SK-N-SH (cell line): ENCODE results near the gene GOLGA6L7. TPM values are rescaled to one million over a fixed set of nuclear protein-coding genes. Genes with fewer than 3 reads are reported as not detected.
"Not testable (repeated sequence)": the region's sequence is repeated elsewhere in the genome, so short reads cannot be mapped to it uniquely, and the experiment has no call there.

Experiments used
- CTCF ChIA-PET: fragments of 300-600, 350-600 bp; formaldehyde crosslinking; extraction: SDS; loops from one replicate; lab custom pipeline; 2021; lab: Yijun Ruan, JAX
- POLR2A ChIA-PET: fragments of 350-600 bp; sonication (Branson Sonifier 250); formaldehyde crosslinking; extraction: SDS; loops from one replicate; lab custom pipeline; 2020; ENCODE audit warnings: antibody characterized with exemption, inconsistent platforms; lab: Yijun Ruan, JAX
- DNase-seq: peaks from one replicate; pipeline ENCODE4 v3.0.0; 2012
- H2AFZ ChIP-seq: fragments of 200-600 bp; sonication (generic); 2 replicates; pipeline ENCODE4 v1.8.1; 2016; ENCODE audit warnings: antibody characterized with exemption, mild to moderate bottlenecking, low read depth
- H3F3A ChIP-seq: fragments of 200-600 bp; sonication (generic); replicated peaks from 2 replicates; pipeline ENCODE3; 2016; ENCODE audit warnings: antibody characterized with exemption, mild to moderate bottlenecking; ENCODE audit not compliant: insufficient read depth
- H3K27ac ChIP-seq, 2 experiments: fragments of 200-500 bp in 1 of 2; fragments of 200-600 bp in 1 of 2; sonication (Bioruptor generic) in 1 of 2; sonication (generic), shearing (Covaris generic) in 1 of 2; 2 replicates each; pipeline versions ENCODE4 v1.5.1 to v1.6.1; 2014 to 2016; ENCODE audit warnings: low read depth in 2 of 2, inconsistent platforms in 1 of 2, low read length in 1 of 2, mild to moderate bottlenecking in 1 of 2, mixed read lengths in 1 of 2
- H3K27me3 ChIP-seq: fragments of 200-600 bp; sonication (generic), shearing (Covaris generic); 2 replicates; pipeline ENCODE4 v1.6.1; 2016; ENCODE audit warnings: mixed run types; ENCODE audit not compliant: insufficient read depth
- H3K36me3 ChIP-seq, 2 experiments: fragments of 200-500 bp in 1 of 2; fragments of 200-600 bp in 1 of 2; sonication (Bioruptor generic) in 1 of 2; sonication (generic) in 1 of 2; replicated peaks in 1 of 2; 2 replicates each; pipeline versions ENCODE3 to v1.5.1; 2014 to 2016; ENCODE audit warnings: low read length in 1 of 2, mild to moderate bottlenecking in 1 of 2; ENCODE audit not compliant: insufficient read depth in 2 of 2, control insufficient read depth in 1 of 2
- H3K4me1 ChIP-seq, 2 experiments: fragments of 200-500 bp in 1 of 2; fragments of 200-600 bp in 1 of 2; sonication (Bioruptor generic) in 1 of 2; sonication (generic), shearing (Covaris generic) in 1 of 2; 2 replicates each; pipeline versions ENCODE4 v1.5.1 to v1.6.1; 2014 to 2016; ENCODE audit warnings: low read depth in 1 of 2, low read length in 1 of 2, mixed run types in 1 of 2; ENCODE audit not compliant: insufficient read depth in 2 of 2, control insufficient read depth in 1 of 2
- H3K4me2 ChIP-seq: fragments of 200-600 bp; sonication (generic), shearing (Covaris generic); 2 replicates; pipeline ENCODE4 v1.6.1; 2017; ENCODE audit warnings: mixed run types
- H3K4me3 ChIP-seq, 2 experiments: fragments of 200-500 bp in 1 of 2; fragments of 200-600 bp in 1 of 2; sonication (Bioruptor generic) in 1 of 2; sonication (generic), shearing (Covaris generic) in 1 of 2; 2 replicates each; pipeline versions ENCODE4 v1.5.1 to v1.8.1; 2014 to 2016; ENCODE audit warnings: low read depth in 2 of 2, inconsistent platforms in 1 of 2, low read length in 1 of 2, mild to moderate bottlenecking in 1 of 2, mixed read lengths in 1 of 2, moderate library complexity in 1 of 2
- H3K79me2 ChIP-seq: fragments of 200-600 bp; sonication (generic); 2 replicates; pipeline ENCODE4 v1.8.1; 2017; ENCODE audit warnings: mild to moderate bottlenecking; ENCODE audit not compliant: insufficient read depth
- H3K9ac ChIP-seq: fragments of 200-600 bp; sonication (generic); 2 replicates; pipeline ENCODE4 v1.6.1; 2017; ENCODE audit warnings: mixed run types
- H3K9me2 ChIP-seq: fragments of 200-600 bp; sonication (generic); 2 replicates; pipeline ENCODE4 v1.6.1; 2017; ENCODE audit warnings: mixed run types
- H3K9me3 ChIP-seq: fragments of 200-600 bp; sonication (generic); 2 replicates; pipeline ENCODE4 v1.6.1; 2017; ENCODE audit warnings: mixed run types, mild to moderate bottlenecking, moderate library complexity
- H4K20me1 ChIP-seq: fragments of 200-600 bp; sonication (generic); 2 replicates; pipeline ENCODE4 v1.6.1; 2017; ENCODE audit warnings: mild to moderate bottlenecking, mixed run types; ENCODE audit not compliant: insufficient read depth
- CTCF ChIP-seq: fragments of 200-600 bp; sonication (generic); IDR thresholded peaks from 2 replicates; pipeline ENCODE4 v1.6.1; 2017; ENCODE audit warnings: antibody characterized with exemption, mild to moderate bottlenecking, moderate library complexity
- GABPA ChIP-seq: IDR thresholded peaks from 2 replicates; pipeline ENCODE4 v1.4.0; 2012; ENCODE audit warnings: low read depth, mild to moderate bottlenecking
- MAX ChIP-seq: IDR thresholded peaks from 2 replicates; pipeline ENCODE4 v1.4.0; 2012; ENCODE audit warnings: low read depth
- NFIC ChIP-seq: IDR thresholded peaks from 2 replicates; pipeline ENCODE4 v1.4.0; 2012; ENCODE audit warnings: borderline replicate concordance
- RAD21 ChIP-seq: IDR thresholded peaks from 2 replicates; pipeline ENCODE4 v1.6.1; 2012; ENCODE audit warnings: mild to moderate bottlenecking, low read length
- REST ChIP-seq: IDR thresholded peaks from 2 replicates; pipeline ENCODE4 v1.6.1; 2012; ENCODE audit warnings: mild to moderate bottlenecking, low read depth, low read length, moderate library complexity
- TCF12 ChIP-seq: IDR thresholded peaks from 2 replicates; pipeline ENCODE4 v1.4.0; 2012
- USF1 ChIP-seq: IDR thresholded peaks from 2 replicates; pipeline ENCODE4 v1.4.0; 2012; ENCODE audit warnings: low read depth, borderline replicate concordance
- WGBS: methylation state at CpG from one replicate; pipeline ENCODE4 v1.1.6; 2017; ENCODE audit warnings: low lambda C conversion rate; 5-methylcytosine and 5-hydroxymethylcytosine counted together
- polyA plus RNA-seq, 3 experiments: library from polyadenylated mRNA; depleted of rRNA; stranded (reverse); fragments of >200 nt; gene quantifications; 2 replicates each; pipeline ENCODE4 v1.2.3, GENCODE V29; 2012

GOLGA6L7 gene
- polyA plus RNA-seq, 1 of the 3 experiments (the other 2 are of a cell fraction): not detected

GRCh38 chr15:28890711-28891495, 42.5 kb upstream of the GOLGA6L7 start:
- no peak for DNase-seq
- Histone ChIP-seq H3F3A (no peaks in the 10 kb centered on the region), H3K9me2 (no peaks in the 10 kb centered on the region), H3K36me3 (no peaks in the 10 kb centered on the region), H3K27ac (no peak overlapping the region), H4K20me1 (no peaks in the 10 kb centered on the region), H3K27me3 (no peaks in the 10 kb centered on the region), H3K9me3 (no peaks in the 10 kb centered on the region), H3K4me2 (no peak overlapping the region), H3K4me3 (no peak overlapping the region), H3K79me2 (no peaks in the 10 kb centered on the region), H2AFZ (no peak overlapping the region), H3K4me1 (peaks cover 0 to 38% of the 10 kb centered on the region in 2 experiments; a peak in 1 of 4 replicates), H3K9ac (no peak overlapping the region)
- TF ChIP-seq NFIC (no peak), USF1 (no peak)
- ChIA-PET CTCF (interaction anchor here (1.0 kb wide), 1 partner anchor 199 kb away, joined by 3 read pairs; no protein-coding TSS in a partner anchor), POLR2A (no interaction called here)
- WGBS: 90% methylated on average over 15 of the region's 15 CpGs

GRCh38 chr15:28890291-28890690, 41.8 kb upstream of the GOLGA6L7 start:
- H3K4me3 ChIP-seq, POLR2A ChIA-PET, H3K9me2 ChIP-seq, H3K9ac ChIP-seq, H3K27ac ChIP-seq, H3K4me2 ChIP-seq, H3F3A ChIP-seq, H2AFZ ChIP-seq, H3K36me3 ChIP-seq, H3K79me2 ChIP-seq, H4K20me1 ChIP-seq, H3K9me3 ChIP-seq, H3K27me3 ChIP-seq, DNase-seq: not testable (repeated sequence)
- H3K4me1 ChIP-seq: peaks cover 0 to 40% of the 10 kb centered on the region in 2 experiments; a peak in 1 of 4 replicates
- WGBS: 73% methylated on average over 4 of the region's 4 CpGs
- CTCF ChIA-PET: interaction anchor here (1.0 kb wide), 1 partner anchor 200 kb away, joined by 3 read pairs; no protein-coding TSS in a partner anchor

- H4K20me1 ChIP-seq, H3K9me2 ChIP-seq, H3K4me3 ChIP-seq, H3K9me3 ChIP-seq, H3K36me3 ChIP-seq, H2AFZ ChIP-seq, H3F3A ChIP-seq, H3K27ac ChIP-seq, DNase-seq, H3K9ac ChIP-seq, H3K79me2 ChIP-seq, POLR2A ChIA-PET, H3K27me3 ChIP-seq, H3K4me2 ChIP-seq: not testable (repeated sequence)
- CTCF ChIA-PET: interaction anchor here (1.0 kb wide), 1 partner anchor 200 kb away, joined by 3 read pairs; no protein-coding TSS in a partner anchor
- 93% methylated on average over 6 of the region's 6 CpGs for WGBS
- H3K4me1 ChIP-seq: peaks cover 0 to 45% of the 10 kb centered on the region in 2 experiments; a peak in 1 of 4 replicates
Measured at GRCh38 chr15:28889871-28890270, 41.4 kb upstream of the GOLGA6L7 start.

GRCh38 chr15:28889346-28889745, 40.9 kb upstream of the GOLGA6L7 start:
- 86% methylated on average over 3 of the region's 3 CpGs for WGBS
- no peaks in the 10 kb centered on the region for H3K9me2 ChIP-seq
- H3K27me3 ChIP-seq: no peaks in the 10 kb centered on the region
- H3K9me3 ChIP-seq: no peaks in the 10 kb centered on the region
- H4K20me1 ChIP-seq: no peaks in the 10 kb centered on the region
- H3K36me3 ChIP-seq: no peaks in the 10 kb centered on the region
- no peak overlapping the region for H3K27ac ChIP-seq
- no peak overlapping the region for H3K9ac ChIP-seq
- CTCF ChIA-PET: interaction anchor here (2.3 kb wide), 1 partner anchor 23 kb away, joined by 6 read pairs; no protein-coding TSS in a partner anchor
- no peak overlapping the region for H3K4me2 ChIP-seq
- H3K79me2 ChIP-seq: no peaks in the 10 kb centered on the region
- no peak for DNase-seq
- H2AFZ ChIP-seq: no peak overlapping the region
- H3K4me3 ChIP-seq: no peak overlapping the region
- no peaks in the 10 kb centered on the region for H3F3A ChIP-seq
- POLR2A ChIA-PET: no interaction called here
- H3K4me1 ChIP-seq: peaks cover 0 to 46% of the 10 kb centered on the region in 2 experiments; a peak in 1 of 4 replicates
- TF ChIP-seq RAD21 (no peak), CTCF (no peak), TCF12 (no peak), MAX (no peak), GABPA (no peak), REST (no peak)
